Measurements from ENCODE around the gene AP1G1.
"Not testable (repeated sequence)": the region's sequence is repeated elsewhere in the genome, so short reads cannot be mapped to it uniquely, and the experiment has no call there.

The AP1G1 gene

DNA sequence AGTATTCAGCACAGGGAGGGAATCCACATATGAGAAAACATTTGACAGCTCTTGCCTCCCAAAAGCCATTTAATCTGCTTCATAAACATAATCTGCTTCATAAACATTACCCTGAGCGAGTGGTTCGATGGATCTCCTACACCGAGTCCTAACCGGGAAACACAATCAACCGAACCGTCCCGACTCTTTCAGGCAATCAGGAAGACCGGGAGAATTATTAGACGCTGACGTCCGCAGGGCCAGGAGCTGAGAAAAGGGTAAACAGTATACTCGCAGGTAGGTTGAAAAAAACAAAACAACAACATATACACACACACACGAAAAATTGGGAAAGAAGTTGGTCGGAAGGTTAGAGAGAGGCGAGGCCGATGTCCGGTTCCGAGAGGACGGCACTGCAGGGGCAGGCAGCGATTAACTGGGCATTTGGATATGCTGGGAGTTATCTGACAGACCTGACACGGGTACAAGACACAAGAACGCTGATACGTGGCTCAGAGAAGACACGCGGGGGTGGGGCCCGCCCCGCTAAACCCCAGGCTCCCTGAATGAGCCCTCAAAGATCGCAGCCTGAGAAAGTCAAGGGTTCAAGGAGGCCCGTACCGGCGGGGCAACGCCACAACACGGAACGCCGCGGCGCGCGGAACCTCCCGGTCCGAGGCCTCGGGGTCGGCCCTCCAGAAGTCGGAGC is 585 bp downstream of the AP1G1 start:
- DNase-seq = peak in 2 of 6 experiments; percentile 15 to 46

DNA sequence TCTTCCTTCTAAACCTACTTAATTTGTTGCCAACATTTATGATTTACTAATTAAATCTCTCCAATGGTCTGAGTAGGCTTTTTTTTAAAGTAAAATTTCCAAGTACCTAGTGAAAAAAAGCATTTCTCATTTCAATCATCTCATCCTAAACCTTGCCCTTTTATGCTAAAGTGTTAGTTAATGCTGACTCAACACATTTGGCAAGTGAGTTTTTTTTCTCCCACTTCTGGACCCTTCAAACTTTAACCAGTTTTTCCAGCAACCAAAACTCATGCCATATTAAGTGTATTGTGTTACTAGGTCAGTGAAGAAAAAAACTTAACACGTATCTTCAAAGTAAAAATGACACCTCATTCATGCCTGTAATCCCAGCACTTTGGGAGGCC is 5.3 kb downstream of the AP1G1 start:
- DNase-seq = no peak

DNA sequence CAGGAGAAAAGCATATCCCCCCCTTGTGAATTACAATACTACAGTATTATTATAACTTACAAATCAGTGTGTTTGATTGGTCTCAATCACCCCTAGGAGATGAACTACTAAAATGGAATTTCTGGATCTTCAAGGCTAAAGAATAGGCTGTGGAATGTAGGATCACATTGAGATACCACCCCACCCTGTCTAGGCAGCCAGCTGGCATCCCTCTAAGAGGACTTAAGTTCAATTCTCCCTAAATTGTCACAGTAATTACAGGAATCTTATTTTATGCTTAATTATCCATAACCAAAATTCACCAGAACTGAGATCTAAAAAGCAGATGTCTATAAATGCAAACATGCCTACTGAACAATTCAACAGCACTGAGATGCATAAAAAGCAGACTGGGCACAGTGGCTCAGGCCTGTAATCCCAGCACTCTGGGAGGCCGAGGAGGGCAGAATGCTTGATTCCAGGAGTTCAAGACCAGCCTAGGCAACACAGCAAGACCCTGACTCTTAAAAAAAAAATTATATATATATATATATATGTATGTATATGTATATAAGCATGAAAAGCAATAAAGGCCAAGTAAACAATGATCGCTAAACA is 12.0 kb downstream of the AP1G1 start:
- DNase-seq = no peak

DNA sequence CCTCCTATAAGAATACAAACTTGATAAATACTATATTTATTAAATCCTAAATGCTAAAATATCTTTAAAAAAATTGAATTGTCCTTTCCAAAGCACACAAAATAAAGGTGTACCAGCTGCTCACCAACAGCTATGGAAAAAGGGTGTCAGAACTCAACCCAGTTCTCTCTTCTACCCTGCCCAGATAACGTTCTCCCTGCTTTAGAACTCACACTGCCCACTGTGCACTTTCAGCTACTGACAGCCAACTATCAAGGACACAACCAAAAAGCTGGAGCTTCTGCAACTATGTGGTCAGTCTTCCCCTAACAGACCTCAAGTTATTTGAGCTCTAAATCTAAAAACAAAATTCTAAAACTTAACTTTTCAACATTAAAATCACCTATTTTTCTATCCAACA is 13.7 kb downstream of the AP1G1 start:
- no peak for DNase-seq

DNA sequence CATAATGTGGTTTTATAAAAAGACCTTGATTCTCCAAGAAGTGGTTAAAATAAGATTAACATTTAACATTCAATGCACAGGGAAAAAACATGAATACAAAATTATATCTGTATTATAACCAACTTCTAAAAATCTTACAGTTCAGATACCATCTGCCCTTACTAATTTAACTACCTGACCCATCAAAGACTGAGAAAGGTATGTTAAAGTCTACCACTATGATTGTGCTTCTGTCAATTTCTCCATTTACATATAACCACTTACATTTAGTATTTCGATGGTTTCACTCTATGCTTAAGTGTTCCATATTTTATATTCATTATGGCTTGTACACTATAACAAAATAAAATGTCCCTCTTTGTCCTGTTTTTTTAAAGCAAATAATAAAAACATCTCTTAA is 14.6 kb downstream of the AP1G1 start:
- no peak for DNase-seq

DNA sequence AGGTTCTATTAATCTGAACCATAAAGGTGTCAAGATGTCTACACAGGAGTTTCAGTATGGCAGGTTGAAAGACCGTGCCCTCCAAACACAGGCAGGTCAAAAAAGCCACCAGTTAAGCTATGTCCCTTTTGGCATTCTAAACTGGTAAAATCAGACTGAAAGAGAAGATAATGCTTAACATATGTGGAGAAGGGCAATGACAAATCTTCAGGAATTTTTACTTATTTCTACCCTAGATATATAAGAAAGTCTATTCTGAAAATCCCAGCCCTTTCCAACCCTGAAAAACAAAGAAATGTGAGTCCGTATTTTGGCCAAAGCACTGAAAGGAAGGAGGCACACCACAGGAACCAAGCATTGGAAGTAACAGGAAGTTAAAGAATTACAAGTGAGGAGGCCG is 16.5 kb downstream of the AP1G1 start:
- DNase-seq = no peak

DNA sequence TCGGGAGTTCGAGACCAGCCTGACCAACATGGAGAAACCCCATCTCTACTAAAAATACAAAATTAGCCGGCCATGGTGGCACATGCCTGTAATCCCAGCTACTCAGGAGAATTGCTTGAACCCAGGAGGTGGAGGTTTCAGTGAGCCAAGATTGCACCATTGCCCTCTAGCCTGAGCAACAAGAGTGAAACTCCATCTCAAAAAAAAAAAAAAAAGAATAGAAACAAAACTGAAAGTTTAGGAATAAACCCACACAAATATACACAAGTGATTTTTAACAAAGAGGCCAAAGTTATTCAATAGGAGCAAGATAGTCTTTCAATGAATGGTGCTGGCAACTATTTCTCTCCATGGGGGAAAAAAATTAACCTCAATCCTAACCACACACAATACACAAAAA is 18.3 kb downstream of the AP1G1 start:
- not testable (repeated sequence) for DNase-seq

DNA sequence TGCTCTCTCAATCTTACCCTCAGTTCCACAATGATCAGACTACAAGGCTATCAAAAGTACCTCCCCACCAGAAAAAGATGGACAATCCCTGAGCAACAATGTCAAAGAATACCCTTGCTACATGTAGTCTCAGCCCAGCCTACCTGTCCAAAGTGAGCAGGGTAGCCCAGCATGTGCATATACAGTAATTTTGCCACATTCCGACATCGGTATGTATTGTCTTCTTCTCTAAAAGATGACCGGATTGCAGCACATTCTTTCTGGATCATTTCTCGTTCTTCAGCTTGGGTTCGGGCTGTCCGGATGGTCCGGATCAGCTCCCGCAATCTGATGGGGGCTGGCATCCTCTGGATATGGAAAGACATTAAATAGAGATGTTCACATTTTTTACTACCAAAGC is 19.5 kb downstream of the AP1G1 start:
- no peak for DNase-seq

DNA sequence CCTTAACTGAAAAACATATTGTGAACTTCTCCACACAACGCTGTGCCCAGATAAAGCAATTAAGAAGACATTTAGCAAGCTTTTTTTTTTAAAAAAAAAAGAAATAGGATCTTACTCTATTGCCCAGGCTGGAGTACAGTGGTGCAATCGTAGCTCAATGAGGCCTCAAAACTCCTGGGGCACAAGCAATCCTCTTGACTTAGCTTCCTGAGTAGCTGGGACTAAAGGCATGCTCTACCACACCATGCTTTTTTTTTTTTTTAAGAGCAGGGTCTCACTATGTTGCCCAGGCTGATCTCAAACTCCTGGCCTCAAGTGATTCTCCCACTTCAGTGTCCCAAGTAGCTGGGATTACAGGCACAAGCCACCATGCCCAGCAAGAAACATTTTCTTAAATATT is 20.1 kb downstream of the AP1G1 start:
- DNase-seq = no peak

DNA sequence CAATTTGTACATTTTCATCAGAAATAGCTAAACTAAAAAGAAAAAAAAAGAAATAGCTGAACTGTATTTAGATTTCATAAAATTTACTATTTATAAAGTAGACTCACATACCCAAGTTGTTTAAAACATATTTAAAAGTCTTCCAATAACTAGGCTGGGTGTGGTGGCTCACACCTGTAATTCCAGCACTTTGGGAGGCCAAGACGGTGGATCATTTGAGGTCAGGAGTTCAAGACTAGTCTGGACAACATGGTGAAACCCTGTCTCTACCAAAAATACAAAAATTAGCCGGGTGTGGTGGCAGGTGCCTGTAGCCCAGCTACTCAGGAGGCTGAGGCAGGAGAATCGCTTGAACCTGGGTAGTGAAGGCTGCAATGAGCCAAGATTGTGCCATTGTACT is 23.5 kb downstream of the AP1G1 start:
- not testable (repeated sequence) for DNase-seq

DNA sequence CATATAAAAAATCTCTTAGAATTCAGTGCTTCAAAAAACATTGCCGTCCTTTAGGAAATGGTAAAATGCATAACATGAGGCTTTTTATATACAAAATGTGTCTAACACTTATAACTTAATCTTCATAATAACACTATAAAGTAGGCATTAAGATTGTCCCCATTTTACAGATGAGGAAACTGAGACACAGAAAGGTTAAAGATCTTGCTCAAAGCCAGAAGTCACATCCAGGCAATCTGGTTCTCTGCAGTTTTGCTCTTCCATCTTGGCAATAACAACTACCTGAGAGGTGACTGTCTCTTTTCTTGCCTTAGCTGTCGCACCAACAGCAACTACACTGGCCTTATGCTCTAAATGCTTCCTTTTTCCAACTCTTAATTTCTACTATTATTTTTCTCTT is 24.5 kb downstream of the AP1G1 start:
- DNase-seq = no peak

DNA sequence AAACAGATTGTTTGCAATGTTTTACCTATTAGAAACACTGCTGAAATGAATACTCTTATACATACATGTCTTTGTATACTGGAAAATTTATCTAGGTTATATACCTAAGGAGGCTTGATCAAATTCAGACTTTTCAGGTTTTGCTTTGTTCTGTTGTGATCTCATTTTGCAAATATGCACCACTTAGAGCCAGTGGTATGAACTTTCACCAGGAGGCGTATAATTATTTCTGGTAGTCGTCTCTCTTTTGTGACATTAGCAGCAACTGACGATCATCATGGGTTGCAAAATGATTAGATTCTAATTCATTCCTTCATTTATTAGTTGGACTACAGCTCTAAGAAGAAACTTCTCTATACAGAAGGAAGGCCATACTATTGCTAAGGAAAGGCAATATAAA is 26.9 kb downstream of the AP1G1 start:
- DNase-seq = no peak

DNA sequence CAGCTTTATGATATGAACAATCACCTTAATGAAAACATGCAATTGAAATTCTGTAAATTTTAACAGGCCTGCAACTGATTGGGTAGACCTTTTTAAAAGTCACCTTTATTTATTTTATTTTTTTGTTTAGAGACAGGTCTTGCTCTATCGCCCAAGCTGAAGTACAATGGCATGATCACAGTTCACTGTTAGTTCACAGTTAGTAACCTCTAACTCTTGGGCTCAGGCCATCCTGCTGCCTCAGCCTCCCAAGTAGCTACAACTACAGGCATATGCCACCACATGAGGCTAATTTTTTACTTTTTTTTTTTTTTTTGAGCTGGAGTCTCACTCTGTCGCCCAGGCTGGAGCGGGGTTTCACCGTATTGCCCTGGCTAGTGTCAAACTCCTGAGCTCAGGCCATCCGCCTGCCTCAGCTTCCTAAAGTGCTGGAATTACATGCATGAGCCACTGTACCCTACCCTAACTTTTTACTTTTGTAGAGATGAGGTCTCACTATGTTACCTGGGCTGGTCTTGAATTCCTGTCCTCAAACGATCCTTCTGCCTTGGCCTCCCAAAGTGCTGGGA is 28.0 kb downstream of the AP1G1 start:
- no peak for DNase-seq

DNA sequence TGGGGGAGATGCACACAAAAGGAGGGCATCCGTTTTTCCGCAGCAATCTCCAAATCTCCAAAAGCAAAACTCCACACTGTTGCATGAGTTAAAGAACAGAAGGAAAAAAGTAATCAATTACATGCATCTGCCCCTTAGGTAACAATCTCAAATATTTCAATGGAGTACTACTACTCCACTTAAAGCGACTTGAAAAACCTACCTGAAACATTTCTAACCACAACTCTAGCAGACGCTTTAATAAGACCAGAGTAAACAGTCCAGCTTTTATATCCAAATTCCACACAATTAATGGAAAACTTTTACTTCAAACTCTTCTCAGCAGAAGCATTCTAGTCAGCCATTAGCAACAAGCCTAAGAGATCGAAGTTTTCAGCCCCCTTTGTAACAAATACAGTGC is 29.9 kb downstream of the AP1G1 start:
- no peak for DNase-seq

DNA sequence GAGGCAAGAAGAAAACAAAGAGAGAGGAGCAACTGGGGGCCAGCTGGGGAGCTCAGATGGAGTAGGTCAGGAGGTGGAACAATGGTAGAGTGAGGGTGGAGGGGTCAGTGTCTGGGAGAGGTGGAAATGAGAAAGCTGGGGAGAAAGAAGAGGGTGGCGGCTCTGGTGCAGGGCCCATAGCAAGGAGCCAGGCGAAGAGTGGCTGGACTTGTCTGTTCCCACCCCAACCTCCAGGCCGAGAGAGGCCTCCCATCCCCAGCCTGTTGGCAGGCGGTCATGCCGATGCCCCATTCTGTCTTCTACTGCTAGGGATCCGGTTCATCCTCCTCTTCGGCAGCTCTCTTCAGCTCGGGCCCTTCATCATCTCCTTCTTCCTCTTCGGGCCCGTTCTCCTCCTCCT is 31.3 kb downstream of the AP1G1 start:
- no peak for DNase-seq

DNA sequence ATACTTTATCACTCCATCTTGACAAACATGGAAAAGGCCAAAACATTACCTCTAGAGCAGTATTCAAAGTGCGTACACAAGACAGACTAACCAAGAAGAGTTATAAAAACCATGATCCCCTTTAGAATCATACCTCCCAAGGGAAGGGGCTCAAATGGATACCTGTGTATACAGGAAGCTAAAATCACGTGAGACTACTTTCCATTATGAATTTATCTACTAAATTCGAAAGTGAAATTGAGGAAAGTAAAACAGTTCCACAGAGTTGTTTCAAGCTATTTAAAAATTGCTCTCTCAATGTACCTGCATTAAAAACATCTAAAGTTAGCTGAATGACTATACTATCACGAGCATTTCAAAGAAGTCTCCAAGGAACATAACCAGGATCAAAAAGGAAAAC is 32.7 kb downstream of the AP1G1 start:
- no peak for DNase-seq

DNA sequence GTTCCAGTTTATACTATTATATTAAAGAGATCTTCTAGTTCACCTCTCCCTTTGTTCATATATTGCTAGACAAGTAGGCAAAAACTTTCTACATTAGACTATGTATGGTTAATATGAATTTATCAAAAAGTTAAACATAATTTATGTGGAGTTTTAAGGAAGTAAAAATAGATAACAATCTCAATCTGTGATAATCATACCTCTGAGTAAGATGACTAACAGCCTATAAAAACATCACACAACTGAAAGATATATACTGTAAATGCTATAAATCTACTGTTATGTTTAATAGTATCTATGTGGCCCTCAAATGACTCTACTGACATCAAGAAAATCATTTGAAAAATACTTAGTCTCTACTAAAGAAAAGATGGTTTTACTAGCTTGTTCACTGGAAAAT is 37.1 kb downstream of the AP1G1 start:
- DNase-seq = no peak

DNA sequence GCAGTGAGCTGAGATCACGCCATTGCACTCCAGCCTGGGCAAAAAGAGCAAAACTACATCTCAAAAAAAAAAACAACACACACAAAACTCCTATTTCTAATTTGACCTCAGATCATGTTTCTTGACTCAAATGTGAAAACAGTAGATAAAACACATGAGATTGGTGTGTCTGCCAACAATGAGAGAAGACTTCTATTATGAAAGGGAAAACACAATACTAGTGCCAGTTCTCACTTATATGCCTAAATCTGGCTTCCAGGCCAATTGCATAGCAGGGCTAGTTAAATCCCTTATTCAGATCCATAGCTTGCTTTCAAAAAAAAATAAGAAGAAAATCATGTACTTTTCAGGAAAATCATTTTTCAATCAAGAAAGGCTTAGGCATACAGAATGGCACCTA is 39.4 kb downstream of the AP1G1 start:
- DNase-seq = no peak

DNA sequence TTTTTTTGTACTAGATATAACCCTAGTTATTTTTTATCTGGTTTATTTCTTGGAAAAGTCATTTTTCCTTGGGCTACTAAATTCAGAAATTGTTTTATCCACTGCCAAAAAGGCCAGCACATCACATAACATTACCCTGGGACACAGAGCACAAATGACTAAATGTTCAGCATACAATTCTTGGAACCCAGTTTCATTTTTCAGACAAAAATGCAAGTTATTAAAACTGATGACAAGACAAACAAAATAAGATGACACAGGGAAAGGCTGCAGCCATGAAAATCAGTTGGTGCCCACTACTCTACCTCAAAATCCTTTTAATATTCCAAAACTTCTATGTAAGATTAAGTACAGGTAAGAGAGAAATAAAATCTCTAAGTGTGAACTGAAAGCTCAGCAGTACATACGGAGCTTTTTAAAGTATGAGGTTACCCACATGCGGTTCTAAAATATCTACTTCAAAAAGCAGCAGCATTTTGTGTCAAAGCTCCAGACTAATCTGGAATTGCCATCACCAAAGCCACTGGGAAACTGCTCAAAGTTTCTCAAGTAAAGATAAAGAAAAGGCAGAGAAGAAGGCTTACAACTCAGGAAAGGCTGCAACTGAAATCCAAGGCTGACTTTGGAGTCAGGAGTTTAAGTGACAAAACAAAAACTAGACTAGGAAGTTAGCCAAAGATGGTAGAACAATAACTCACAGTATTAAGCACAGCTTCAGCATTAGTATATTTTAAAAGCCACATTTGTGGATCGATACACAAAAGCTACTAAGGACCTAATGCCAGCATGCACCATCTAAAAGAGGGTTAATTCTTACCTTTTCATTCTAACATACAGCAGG is 41.4 kb downstream of the AP1G1 start:
- DNase-seq = no peak

DNA sequence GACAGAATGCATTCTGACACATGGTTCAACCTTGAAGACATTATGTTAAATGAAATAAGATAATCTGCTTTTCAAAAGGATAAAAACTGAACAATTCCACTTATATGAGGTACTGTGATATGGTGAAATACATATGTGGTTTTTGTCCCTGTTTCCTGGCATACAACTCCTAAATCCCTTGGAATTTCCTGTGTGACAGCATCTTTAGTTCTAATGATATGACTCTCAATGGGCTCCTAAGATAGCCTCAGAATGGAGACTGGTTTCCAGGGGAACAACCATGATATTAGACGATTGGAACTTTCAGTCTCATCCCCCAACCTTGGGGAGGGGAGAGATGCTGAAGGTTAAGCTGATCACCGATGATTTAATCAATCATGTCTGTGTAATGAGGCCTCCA is 46.4 kb downstream of the AP1G1 start:
- DNase-seq = no peak

DNA sequence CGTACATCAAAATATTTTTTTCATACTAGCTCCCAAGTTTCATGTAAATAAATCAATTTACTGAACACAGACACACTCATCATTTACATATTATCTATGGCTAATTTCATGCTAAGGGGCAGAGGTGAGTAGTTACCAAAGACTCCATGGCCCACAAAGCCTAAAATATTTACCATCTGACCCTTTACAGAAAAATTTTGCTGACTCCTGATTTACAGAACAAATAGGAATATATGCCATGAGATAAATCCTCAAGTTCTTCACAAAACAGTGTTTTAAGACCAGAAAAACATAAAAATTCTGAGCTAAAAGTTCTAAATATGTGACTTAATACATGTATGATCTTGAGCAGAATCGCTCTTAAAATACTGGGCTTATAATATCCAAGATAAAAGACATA is 47.5 kb downstream of the AP1G1 start:
- DNase-seq = no peak

DNA sequence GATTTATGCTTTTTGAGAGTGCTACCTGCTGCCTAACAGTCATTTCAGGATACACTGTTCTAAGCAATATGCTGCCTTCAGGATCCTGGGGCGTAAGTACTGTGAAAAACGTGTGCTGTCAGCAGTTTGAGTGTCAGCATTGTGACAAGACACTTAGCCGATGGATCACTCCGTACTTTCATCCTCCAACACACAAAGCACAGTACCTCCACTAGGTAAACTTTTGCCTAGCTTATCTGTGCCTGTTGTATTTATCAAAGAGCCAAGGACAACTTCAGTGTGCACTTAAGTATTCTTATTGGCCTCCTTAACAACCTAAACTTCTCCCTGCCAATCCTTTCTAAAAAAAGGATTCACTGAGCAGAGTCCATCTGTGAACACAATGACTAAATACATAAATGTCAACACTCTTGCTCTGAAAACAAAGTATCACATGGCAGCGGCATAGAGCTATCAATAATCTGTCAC is 50.3 kb downstream of the AP1G1 start:
- no peak for DNase-seq

DNA sequence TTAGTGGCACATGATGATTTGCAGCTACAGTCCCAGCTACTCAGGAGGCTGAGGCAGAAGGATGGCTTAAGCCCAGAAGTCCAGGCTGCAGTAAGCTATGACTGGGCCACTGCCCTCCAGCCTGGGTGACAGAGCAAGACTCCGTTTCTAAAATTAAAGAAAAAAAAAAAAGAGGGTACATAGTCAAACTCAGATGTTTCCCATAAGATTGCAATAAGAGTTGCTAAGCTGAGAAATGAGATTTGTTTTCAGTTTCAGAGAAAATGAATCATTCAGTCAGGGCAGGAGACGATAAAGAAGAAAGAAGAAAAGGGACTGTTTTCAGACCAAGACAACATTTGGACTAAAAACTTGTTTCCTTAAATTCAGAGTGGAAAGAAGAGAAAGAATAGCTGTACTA is 54.0 kb downstream of the AP1G1 start:
- no peak for DNase-seq

DNA sequence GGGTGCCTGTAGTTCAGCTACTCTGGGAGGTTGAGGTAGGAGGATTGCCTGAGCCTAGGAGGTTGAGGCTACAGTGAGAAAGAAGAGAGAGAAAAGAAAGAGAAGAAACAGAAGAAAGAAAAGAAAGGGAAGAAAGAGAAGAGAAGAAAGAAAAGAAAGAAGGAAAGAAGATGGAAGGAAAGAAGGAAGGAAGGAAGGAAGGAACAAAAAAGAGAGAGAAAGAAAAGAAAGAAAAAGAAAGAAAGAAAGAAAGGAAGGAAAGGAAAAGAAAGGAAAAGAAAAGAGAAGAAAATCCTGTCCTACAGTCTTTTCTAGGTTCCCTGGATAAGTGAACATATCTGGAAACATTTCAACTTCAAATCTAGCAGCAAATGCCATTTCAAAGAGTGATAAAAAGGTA is 54.5 kb downstream of the AP1G1 start:
- DNase-seq = no peak

Data from stimulated activated naive CD4-positive, alpha-beta T cell (primary cell).